ENCODE measurements around the gene NOXO1.
"Not testable (repeated sequence)": the region's sequence is repeated elsewhere in the genome, so short reads cannot be mapped to it uniquely, and the experiment has no call there.

The NOXO1 gene

DNA sequence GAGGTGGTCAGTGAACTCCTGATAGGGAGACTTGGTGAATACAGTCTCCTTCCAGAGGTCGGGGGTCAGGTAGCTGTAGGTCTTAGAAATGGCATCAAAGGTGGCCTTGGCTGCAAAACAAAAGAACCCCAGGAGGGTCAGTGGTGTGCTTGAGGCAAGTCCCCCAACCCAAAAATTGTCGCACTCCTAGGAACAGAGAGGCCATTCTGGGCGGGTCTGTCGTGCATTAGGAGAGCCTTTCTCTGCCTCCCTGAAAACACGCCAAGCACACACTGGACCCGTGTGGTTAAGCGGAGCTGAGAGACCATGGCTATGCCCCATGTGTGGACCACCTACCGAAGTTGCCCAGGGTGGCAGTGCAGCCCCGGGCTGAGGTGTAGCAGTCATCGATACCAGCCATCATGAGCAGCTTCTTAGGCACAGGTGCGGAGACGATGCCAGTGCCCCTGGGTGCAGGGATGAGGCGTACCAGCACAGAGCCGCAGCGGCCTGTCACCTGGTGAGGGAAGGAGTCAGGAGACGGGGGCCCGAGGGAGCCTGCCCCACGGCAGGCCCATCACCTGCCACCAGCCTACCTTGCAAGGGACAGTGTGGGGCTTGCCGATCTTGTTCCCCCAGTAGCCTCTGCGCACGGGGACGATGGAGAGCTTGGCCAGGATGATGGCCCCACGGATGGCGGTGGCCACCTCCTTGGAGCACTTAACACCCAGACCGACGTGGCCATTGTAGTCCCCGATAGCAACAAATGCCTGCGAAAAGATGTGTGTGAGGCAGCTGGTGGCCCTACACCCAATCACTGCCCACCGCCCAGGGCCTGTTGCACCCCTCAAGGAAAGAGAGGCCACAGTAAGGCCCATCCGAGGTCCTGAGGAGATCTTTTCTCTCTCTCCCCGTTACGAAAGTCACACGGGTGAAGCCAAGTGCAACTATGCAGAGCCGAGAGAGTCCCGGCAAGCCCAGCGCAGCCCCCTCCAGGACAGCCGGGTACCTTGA is 18.8 kb downstream of the NOXO1 start:
- not testable (repeated sequence) for DNase-seq (ENCODE audit: low read depth in 3 of 3)

DNA sequence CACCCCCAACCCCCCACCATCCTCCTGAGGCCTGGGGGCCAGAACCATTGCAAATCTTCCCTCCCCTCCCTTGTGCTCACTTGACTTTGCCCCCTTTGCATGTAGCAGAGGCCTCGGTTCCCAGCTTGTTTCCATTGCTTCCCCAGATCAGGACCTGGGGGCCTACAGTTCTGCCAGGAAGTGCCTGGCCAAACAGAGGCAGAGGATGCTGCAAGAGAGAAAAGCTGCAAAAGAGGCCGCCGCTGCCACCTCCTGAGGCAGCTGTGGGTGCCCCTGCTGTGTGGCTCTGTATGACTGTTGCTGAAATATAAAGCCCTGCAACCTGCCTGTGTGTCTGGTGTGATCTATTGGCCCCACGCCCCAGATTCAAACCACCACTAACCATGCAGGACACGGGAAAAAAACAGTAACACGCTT is 19.6 kb downstream of the NOXO1 start:
- no peak for DNase-seq (ENCODE audit: low read depth in 3 of 3)

DNA sequence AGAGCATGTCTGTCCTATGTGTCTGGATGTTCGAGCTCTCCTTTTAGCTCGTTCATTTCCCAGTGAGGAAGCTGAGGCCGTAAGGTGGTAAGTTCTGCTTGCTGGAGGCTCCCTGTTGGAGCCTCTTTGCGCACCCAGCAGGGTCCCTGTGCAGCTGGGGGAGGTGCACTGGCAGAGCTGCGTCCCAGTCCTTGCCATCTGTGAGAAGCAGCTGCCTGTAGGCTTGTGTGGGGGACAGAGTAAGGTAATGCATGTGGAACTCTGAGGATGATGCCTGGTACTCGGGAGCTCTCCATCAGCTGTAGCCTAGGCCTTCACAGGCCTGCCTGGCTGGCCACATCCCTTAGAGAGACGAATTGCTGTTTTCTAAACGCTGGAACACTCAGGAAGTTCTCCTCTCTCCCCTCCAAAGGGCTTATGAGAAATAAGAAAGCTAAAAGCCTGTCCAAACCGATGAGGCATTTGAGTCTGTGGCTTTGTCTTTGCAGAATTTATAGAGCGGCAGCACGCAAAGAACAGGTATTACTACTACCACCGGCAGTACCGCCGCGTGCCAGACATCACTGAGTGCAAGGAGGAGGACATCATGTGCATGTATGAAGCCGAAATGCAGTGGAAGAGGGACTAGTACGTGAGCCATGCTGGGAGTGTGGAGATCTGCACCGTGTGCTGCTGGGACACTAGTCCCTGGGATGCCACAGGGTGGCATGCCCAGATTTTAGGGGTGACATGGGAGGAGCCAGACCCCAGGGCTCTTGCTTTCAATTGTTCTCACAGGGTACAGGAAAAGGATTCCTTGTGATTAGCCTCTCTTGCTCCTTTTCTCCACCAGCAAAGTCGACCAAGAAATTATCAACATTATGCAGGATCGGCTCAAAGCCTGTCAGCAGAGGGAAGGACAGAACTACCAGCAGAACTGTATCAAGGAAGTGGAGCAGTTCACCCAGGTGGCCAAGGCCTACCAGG is 20.3 kb downstream of the NOXO1 start:
- DNase-seq (ENCODE audit: low read depth in 3 of 3), result no peak

DNA sequence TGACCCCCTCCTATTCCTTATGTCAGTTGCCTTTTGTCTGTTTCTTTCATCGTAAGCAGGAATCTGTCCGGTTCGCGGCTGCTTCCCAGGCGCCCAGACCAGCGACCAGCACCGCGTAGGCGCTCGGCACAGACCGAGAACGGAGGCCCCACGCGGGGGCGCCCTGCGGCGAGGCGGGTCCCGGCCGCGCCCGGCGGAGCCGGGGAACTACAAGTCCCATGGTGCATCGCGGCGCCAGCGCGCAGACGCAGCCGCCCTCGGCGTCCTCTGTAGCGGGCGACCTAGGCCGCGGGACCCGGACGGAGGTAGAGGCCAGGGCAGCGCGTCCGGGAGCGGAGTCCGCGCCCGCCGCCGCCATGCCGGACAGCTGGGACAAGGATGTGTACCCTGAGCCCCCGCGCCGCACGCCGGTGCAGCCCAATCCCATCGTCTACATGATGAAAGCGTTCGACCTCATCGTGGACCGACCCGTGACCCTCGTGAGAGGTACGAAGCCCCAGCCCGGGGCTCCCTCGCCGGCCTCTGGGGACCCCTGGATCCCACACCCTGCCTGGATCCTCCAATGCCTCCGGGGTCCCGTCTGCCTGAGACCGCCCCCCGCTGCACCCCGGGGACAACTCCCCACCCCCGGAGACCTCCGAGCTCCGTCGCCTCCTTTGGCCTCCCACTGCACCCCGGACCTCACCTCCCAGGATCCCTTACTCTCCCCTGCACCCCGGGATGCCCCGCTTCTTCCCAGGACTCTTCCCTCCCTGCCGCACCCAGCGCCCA is 21.8 kb downstream of the NOXO1 start, which contains the start of gene NDUFB10:
Gene NDUFB10, plus strand, starts transcription at position 270 of the 771 bp plus-strand sequence. Its CDS starts 87 bp downstream, at position 357.
- peak; percentile 82 to 91 (median 83) for DNase-seq (ENCODE audit: low read depth in 3 of 3)

DNA sequence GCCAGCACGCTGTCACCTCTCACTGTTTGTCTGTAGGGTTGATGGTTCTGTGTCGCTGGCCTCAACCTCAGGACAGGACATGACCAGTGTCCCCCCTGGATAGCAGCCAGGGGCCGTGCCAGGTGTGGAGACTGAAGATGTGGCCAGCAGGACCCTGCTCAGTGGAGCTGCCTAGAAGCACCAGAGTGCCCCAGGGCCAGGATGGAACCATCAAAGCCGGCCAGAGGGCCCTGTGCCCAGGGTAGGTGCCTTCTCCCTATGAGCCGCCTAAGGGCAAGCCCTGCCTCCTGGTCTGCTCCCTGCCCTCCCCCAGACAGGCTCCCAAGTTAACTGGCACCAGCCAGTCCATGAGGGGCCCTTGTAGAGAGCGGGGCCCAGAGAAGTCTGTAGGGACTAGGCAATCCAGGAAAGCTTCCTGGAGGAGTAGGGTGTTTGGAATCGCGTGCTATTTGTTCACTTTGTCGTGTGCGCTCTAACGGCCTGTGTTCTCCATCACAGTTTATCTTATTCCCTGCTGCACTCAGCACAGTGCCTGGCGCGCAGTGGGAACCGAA is 22.5 kb downstream of the NOXO1 start:
- DNase-seq (ENCODE audit: low read depth in 3 of 3), result no peak

DNA sequence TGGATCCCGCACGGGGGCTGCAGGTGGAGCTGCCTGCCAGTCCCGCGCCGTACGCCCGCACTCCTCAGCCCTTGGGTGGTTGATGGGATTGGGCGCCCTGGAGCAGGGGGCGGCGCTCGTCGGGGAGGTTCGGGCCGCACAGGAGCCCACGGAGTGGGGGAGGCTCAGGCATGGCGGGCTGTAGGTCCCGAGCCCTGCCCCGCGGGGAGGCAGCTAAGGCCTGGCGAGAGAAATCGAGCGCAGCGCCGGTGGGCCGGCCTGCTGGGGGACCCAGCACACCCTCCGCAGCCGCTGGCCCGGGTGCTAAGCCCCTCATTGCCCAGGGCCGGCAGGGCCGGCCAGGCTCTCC is 23.2 kb downstream of the NOXO1 start:
- DNase-seq (ENCODE audit: low read depth in 3 of 3), result not testable (repeated sequence)

DNA sequence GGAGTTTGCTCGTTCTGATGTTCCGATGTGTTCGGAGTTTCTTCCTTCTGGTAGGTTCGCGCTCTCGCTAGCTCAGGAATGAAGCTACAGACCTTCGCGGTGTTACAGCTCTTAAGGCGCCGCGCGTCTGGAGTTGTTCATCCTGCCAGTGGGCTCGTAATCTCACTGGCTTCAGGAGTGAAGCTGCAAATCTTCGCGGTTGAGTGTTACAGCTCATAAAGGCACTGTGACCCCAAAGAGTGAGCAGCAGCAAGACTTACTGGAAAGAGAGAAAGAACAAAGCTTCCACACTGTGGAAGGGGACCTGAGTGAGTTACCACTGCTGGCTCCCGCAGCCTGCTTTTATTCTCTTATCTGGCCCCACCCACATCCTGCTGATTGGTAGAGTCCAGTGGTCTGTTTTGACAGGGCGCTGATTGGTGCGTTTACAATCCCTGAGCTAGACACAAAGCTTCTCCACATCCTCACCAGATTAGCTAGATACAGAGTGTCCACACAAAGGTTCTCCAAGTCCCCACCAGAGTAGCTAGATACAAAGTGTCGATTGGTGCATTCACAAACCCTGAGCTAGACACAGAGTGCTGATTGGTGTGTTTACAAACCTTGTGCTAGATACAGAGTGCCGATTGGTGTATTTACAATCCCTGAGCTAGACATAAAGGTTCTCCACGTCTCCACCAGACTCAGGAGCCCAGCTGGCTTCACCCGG is 23.7 kb downstream of the NOXO1 start:
- DNase-seq (ENCODE audit: low read depth in 3 of 3), result not testable (repeated sequence)

DNA sequence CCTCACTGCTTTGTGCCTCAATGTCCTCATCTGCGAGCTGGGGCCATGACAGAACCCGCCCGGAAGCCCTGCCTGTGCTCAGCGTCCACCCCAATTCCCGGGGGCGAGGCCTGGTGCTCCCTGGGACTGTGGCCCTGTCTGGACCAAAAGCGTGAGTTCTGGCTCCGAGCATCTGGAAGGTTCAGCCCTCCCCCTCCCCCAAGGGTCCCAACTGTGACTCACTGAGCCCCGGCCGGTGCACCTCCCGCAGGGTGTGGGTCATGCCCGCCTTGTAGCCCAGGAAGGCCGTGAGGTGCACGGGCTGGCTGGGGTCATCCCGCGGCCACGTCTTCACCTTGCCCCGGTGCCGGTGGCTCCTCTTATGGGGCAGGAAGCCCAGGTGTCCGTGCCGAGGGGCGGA is 27.5 kb downstream of the NOXO1 start:
- DNase-seq (ENCODE audit: low read depth in 3 of 3), result no peak

DNA sequence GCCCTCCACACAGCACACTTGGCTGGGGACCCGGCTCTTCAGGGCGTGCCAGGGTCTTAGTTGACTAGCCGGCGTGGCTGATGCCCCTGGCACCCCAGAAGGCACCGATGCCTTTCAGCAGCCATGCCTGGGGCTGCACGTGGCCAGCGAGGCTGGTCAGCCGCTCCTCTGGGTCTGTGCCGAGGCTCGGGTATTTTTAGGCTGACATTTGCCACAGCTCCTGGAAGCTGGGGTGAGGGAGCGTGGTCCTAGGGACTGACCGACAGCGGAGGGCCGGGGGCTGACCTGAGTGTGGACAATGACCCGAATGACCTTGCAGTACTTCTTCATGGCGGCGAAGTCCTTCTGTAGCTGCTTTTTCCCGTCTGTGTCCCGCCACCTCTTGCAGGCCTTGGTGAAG is 30.7 kb downstream of the NOXO1 start:
- no peak for DNase-seq (ENCODE audit: low read depth in 3 of 3)

DNA sequence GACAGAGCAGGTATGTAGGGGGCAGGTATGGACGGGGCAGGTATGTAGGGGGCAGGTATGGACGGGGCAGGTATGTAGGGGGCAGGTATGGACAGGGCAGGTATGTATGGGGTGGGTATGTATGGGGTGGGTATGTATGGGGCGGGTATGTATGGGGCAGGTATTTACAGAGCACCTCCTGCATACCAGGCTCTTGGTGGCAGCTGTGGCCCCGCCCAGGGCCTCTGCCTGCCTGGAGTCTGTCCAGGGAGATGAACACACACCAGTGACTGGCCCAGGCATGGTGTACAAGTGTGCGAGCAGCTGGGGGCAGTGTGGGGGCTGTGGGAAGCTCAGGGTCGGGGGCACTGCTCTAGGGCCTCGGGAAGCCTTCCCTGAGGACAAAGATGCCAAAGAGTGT is 31.2 kb downstream of the NOXO1 start:
- no peak for DNase-seq (ENCODE audit: low read depth in 3 of 3)

DNA sequence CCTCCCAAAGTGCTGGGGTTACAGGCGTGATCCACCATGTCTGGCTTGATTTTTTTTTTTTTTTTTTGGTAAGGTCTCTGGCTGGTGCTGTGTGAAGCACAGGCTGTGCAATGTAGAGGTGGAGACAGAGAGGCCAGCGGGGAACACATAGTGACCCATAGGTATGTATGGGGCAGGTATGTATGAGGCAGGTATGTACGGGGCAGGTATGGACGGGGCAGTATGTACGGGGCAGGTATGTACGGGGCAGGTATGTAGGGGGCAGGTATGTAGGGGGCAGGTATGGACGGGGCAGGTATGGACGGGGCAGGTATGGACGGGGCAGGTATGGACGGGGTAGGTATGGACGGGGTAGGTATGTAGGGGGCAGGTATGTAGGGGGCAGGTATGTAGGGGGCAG is 31.8 kb downstream of the NOXO1 start:
- DNase-seq (ENCODE audit: low read depth in 3 of 3), result no peak

DNA sequence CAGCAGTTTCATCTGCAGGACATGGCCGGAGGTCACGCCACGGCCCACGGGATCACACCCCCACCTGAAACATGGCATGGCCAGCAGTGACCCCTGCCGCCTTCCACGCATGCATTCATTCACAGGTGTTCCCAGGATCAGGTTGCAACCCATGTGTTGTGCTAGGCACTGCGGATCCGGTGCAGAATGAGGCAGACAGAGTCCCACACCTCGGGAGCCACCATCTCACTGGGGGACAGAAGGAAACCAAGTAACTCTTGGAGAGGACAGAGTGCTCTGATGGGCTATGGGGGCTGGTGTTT is 33.9 kb downstream of the NOXO1 start:
- DNase-seq (ENCODE audit: low read depth in 3 of 3), result no peak

DNA sequence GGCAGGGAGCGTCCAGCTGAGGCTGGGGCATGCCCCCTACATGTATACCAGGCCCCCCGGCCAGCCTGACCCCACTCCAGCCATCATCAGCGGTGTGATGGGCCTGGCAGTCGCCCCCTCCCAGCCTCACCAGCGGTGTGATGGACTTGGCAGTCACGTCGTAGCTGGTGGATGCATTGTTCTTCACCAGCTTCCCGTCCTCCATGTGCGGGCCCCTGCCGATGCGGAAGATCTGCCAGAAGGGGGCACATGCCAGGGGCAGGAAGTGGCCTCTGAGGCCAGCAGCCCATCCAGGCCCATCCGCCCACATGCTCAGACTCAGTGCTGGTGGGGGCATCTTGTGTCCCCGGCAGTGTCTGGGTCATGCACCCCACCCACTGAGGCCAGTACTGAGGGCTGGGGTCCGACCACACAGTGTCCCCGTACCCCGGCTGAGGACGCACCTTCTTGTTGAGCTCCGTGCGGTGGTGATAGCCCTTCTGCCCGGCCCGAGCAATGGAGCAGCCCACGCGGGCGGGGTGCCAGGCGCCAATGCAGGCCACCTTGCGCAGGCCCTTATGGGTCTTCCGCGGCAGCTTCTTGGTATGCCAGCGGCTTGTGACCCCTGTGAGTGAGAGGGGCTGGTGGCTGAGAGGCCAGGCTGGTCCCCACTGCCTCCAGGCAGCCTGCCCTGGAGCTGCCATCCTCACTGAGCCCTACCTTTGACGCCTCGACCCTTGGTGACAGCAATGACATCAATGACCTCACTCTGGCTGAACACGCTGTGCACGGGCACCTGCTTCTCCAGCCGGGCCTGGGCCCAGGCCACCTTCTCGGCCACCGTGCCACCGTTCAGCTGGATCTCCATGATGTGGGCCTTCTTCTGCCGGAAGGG is 34.5 kb downstream of the NOXO1 start:
- DNase-seq (ENCODE audit: low read depth in 3 of 3), result no peak

DNA sequence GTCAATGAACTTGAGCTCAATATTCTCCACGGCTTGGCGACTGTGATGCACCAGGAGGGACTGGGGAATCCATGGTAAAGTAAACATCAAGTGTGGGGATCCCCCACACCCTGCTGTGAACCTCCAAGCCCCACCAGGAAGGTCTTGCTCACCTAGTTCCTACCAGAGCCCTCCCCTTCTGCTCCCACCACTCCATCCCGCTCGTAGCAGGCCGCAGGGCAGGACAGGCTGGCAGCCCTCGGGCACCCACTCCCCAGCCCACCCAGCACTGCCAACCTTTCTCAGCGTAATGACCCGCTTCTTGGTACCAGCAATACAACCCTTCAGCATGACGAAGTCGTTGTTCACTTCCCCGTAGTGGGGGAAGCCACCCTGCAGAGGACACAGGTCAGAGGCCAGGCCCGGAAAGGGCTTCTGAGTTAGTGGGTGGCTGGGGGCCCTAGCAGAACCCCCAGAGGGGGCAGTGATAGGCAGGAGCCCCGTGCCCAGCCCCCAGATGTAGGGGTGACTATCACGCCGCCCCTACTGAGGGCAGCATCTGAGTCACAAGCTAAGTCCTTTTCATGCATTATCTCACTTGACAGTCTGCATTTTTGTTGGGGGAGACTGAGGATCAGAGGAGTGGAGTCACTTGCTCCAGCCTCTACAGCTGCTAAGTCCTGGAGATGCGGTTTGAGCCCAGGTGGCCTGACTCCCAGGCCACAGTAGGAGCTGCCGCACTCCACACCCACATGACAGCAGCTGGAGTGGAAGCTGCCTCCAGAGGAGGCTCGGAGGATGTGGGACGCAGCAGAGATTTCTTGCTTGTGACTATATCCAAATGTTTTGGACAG is 35.5 kb downstream of the NOXO1 start:
- no peak for DNase-seq (ENCODE audit: low read depth in 3 of 3)

DNA sequence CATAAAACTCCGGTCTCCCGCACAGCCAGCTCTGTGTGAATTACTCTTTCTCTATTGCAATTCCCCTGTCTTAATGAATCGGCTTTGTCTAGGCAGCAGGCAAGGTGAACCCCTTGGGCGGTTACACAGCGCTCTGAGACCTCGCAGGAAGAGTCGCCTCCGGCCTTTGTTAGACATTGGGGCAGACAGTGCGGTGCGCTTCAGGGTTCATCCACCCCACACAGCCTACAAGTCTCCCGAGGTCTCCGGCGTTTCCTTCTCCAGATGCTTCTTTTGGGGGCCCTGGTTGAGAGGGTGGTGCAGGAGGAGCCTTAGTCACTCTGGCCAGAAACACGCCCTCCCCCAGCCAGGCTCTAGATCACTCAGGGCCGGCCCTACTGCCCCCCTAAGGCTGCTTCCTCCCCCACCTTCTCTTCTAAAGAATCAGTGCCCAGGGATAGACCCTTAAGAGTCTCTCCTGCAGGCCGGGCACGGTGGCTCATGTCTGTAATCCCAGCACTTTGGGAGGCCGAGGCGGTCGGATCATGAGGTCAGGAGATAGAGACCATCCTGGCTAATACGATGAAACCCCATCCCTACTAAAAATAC is 36.6 kb downstream of the NOXO1 start:
- DNase-seq (ENCODE audit: low read depth in 3 of 3), result no peak

DNA sequence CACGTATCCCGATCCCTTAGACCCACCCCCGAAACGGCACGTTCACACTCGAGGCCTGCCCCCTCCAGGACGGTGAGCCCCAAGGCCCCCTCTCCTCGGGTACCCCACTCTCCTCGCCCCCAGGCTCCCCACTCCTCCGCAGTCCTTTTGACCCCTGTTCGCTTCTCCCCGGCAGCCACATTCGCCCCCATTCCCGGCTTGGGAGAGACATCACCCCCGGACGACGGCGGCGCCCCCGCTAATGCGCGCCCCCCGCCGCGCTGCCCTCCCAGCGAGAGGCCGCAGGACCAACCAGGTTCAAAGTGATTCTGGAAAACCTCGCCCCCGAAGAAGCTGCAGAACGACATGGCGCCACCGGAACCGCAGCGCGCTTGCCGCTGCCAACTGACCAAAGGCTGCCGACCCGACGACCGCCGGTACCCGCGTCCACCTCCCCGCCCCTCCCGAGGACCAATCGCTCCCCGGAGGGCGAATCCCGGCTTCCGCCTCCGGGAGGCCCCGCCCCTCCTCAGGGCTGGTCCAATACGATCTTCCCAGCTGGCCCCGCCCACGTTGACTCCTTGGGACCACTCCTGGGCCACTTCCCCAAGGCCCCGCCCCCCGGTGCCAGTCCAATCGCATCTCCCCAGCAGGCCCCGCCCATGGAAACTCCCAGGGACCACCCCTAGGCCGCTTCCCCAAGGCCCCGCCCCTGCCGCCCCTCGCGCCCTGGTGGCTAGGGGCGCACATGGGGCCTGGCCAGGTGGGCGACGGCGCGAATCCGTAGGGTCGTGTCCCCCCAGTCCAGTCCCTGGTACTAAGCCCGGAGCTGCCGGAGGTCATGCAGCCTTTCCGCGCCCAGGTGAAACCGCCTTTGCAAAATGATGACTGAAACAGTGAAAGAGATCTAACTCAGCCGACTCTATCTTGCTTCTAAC is 38.2 kb downstream of the NOXO1 start, which contains the start of gene MSRB1:
Gene MSRB1, minus strand, starts transcription at position 390 of the 917 bp plus-strand sequence. Its CDS starts 43 bp downstream, at position 347.
- peak; percentile 99 to 100 (median 100) for DNase-seq (ENCODE audit: low read depth in 3 of 3)

All from stimulated activated CD4-positive, alpha-beta T cell treated with anti-CD3 and anti-CD28 coated beads, TNF-alpha, amount 100 ng/mL, for 48 hours (primary cell).